Measurements from ENCODE around the gene IL36G.
A peak's percentile ranks its signal among the peaks of the same experiment; 100 is the strongest.

The IL36G gene

GRCh38 chr2:112957511-112957910, 20.3 kb upstream of the IL36G start:
- no peak overlapping the region for H3K4me3 ChIP-seq (ENCODE audit: low read length)
- TF ChIP-seq CTCF (conservative IDR thresholded peaks at IDR 0.05; ENCODE audit: low read length): no peak
- DNase-seq (ENCODE audit: low read depth): no peak

GRCh38 chr2:112958428-112959108, 19.2 kb upstream of the IL36G start:
- DNase-seq (ENCODE audit: low read depth): peak; percentile 64
- H3K4me3 ChIP-seq (ENCODE audit: low read length): no peak overlapping the region
- peak; percentile 91 for TF ChIP-seq CTCF (conservative IDR thresholded peaks at IDR 0.05; ENCODE audit: low read length)

GRCh38 chr2:112959109-112959812, 18.5 kb upstream of the IL36G start:
- DNase-seq (ENCODE audit: low read depth): no peak
- H3K4me3 ChIP-seq (ENCODE audit: low read length): no peak overlapping the region
- no peak for TF ChIP-seq CTCF (conservative IDR thresholded peaks at IDR 0.05; ENCODE audit: low read length)

DNA sequence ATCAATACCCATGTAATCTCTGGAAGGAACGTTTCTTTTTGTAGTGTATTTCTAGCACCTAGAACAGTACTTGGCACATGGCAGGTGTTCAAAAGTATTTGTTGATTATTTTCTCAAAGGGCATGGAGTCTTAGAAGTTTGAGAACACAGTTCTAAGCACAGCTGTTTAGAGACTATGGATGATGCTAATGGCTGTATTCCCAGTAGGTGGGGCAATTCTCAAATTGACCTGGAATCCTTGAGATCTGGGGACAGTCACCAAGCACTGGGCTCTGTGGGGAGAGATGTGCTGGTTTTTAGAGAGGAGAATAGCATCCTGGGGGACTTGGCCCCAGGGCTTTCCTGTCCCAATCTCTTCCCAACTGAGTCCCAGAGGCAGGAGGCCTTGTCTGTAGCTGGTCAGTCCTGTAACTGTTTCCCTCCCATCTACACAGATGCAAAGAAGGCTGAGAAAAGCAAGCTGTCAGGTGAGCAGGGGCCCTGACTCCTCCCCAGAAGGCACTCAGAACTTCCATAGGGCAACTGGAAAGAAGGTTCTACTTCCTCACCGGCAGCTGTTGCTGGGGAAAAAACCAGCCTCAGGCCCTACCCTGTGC, 17.5 kb upstream of the IL36G start:
- TF ChIP-seq CTCF (conservative IDR thresholded peaks at IDR 0.05; ENCODE audit: low read length): no peak
- DNase-seq (ENCODE audit: low read depth): no peak
- no peak overlapping the region for H3K4me3 ChIP-seq (ENCODE audit: low read length)

GRCh38 chr2:112962308-112963175, 15.3 kb upstream of the IL36G start:
- no peak overlapping the region for H3K4me3 ChIP-seq (ENCODE audit: low read length)
- TF ChIP-seq CTCF (conservative IDR thresholded peaks at IDR 0.05; ENCODE audit: low read length): no peak
- DNase-seq (ENCODE audit: low read depth): no peak

DNA sequence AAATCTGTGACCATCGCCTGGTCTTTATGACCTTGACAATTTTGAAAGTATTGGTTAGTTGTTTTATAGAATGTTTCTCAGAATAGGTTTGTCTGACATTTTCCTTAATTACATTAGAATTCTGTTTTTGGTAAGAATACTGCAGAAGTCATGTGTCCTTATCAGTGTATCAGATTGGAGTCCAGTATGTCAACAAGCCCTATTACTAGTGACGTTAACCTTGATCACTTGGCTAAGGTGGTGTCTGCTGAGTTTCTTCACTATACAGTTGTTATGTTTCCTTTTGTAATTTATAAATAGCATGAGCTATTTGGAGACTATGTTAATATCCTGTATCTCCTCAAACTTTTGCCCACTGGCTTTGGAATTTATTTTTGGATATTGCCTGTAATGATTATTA, 10.8 kb upstream of the IL36G start:
- no peak overlapping the region for H3K4me3 ChIP-seq (ENCODE audit: low read length)
- no peak for TF ChIP-seq CTCF (conservative IDR thresholded peaks at IDR 0.05; ENCODE audit: low read length)
- DNase-seq (ENCODE audit: low read depth): no peak

Measured in AG10803 (cell line).